Keratinocyte (primary cell): ENCODE results near the gene TARBP1.
"Not testable (repeated sequence)": the region's sequence is repeated elsewhere in the genome, so short reads cannot be mapped to it uniquely, and the experiment has no call there.

Source experiments
- CTCF ChIP-seq, 3 experiments: IDR thresholded peaks in 1 of 3; conservative IDR thresholded peaks in 1 of 3; optimal IDR thresholded peaks in 1 of 3; 2 replicates in 2 of 3; 3 replicates in 1 of 3; pipeline versions ENCODE3 to v1.5.1; 2011; ENCODE audit warnings: low read length in 3 of 3, mild to moderate bottlenecking in 3 of 3, moderate library complexity in 2 of 3, control low read depth in 1 of 3, inconsistent platforms in 1 of 3; ENCODE audit not compliant: insufficient read depth in 2 of 3; ENCODE audit errors: extremely low read depth in 1 of 3
- EZH2 ChIP-seq: IDR thresholded peaks from one replicate; pipeline ENCODE4 v1.6.1; 2012; ENCODE audit warnings: inconsistent platforms, mild to moderate bottlenecking, low read length, moderate library complexity

DNA sequence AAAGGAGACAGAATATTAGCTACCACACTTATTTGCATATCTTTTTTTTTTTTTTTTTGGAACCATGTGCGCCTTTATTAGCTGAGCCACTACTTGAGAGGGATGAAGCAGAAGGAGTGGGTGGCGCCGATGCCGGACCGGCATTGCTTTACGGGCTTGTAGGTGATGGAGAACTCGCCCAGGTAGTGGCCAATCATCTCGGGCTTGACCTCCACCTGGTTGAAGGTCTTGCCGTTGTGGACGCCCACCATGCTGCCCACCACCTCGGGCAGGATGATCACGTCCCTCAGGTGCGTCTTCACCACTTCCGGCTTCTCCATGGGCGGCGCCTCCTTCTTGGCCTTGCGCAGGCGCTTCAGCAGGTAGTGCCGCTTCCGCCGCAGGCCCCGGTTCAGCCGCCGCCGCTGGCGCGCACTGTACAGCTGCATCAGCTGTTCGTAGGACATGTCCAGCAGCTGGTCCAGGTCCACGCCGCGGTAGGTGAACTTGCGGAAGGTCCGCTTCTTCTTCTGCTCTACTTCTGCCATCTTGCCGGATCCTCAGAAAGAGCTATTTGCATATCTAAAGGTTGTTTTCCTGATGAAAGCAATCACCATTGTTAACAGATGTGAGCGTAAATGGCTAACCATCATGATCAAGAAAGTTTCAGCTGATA is 122.2 kb downstream of the TARBP1 start:
- not testable (repeated sequence) for TF ChIP-seq CTCF (optimal IDR thresholded peaks at IDR 0.05 in 1 of 3, IDR thresholded peaks at IDR 0.05 in 1 of 3, conservative IDR thresholded peaks at IDR 0.05 in 1 of 3; ENCODE audit: extremely low read depth in 1 of 3, insufficient read depth in 2 of 3, low read length in 3 of 3); EZH2
